MCF 10A (cell line): ENCODE measurements around the gene AGMAT. TPM values are rescaled to one million over a fixed set of nuclear protein-coding genes. Genes with fewer than 3 reads are reported as not detected.

ENCODE experiments used
- BruUV-seq: library from RNA; stranded (reverse); fragments of 400-500 nt; replicated peaks from 2 replicates; lab custom pipeline; 2021; lab: Mats Ljungman, UMichigan
- CTCF ChIA-PET: fragments of 300-600 bp; sonication (Branson Sonifier 250); formaldehyde crosslinking; extraction: SDS; loops from one replicate; lab custom pipeline; 2021; ENCODE audit warnings: antibody characterized with exemption, inconsistent platforms; lab: Yijun Ruan, JAX
- POLR2A ChIA-PET: fragments of 300-600, 350-650 bp; sonication (Branson Sonifier 250); formaldehyde crosslinking; extraction: SDS; loops from one replicate; lab custom pipeline; 2020; ENCODE audit warnings: antibody characterized with exemption, inconsistent platforms; lab: Yijun Ruan, JAX
- DNase-seq: peaks from one replicate; pipeline ENCODE4 v3.0.0-alpha.2; 2018; ENCODE audit not compliant: unreplicated experiment
- H3K27ac Mint-ChIP-seq: one replicate; pipeline ENCODE4 v1.8.0; 2022; ENCODE audit warnings: mild to moderate bottlenecking, low read depth, mixed read lengths; ENCODE audit not compliant: unreplicated experiment
- H3K27me3 Mint-ChIP-seq: one replicate; pipeline ENCODE4 v1.8.0; 2022; ENCODE audit warnings: mixed read lengths; ENCODE audit not compliant: insufficient read depth, unreplicated experiment
- H3K36me3 Mint-ChIP-seq: one replicate; pipeline ENCODE4 v1.8.0; 2022; ENCODE audit warnings: mild to moderate bottlenecking, moderate library complexity, mixed read lengths; ENCODE audit not compliant: insufficient read depth, unreplicated experiment
- H3K4me1 Mint-ChIP-seq: one replicate; pipeline ENCODE4 v1.8.0; 2022; ENCODE audit warnings: mixed read lengths; ENCODE audit not compliant: insufficient read depth, unreplicated experiment
- H3K4me3 Mint-ChIP-seq: one replicate; pipeline ENCODE4 v1.8.0; 2022; ENCODE audit warnings: mild to moderate bottlenecking, moderate library complexity, mixed read lengths; ENCODE audit not compliant: unreplicated experiment
- H3K9me3 Mint-ChIP-seq: one replicate; pipeline ENCODE4 v1.8.0; 2022; ENCODE audit warnings: mixed read lengths; ENCODE audit not compliant: unreplicated experiment
- intact Hi-C: fragments of 100-400 bp; cut with micrococcal nuclease; formaldehyde crosslinking; loops from 2 replicates; pipeline ENCODE4 v1.14.1; 2022
- total RNA-seq: library from RNA; stranded (reverse); gene quantifications from 2 replicates; pipeline ENCODE4 v1.2.3, GENCODE V29; 2022
- TF ChIP-seq, protein P1 (sequence below): fragments of 200-600 bp; IDR thresholded peaks from one replicate; pipeline ENCODE4 v1.8.0; 2022; ENCODE audit warnings: antibody characterized with exemption, mild to moderate bottlenecking; ENCODE audit not compliant: unreplicated experiment

Gene AGMAT
- total RNA-seq, 1 experiment from 2014 or later: not detected

- Mint-ChIP-seq H3K9me3 (no peaks in the 10 kb centered on the region), H3K4me1 (no peaks in the 10 kb centered on the region), H3K36me3 (peaks cover 3% of the 10 kb centered on the region), H3K4me3 (no peak overlapping the region), H3K27ac (no peak overlapping the region), H3K27me3 (no peaks in the 10 kb centered on the region)
- ChIA-PET POLR2A (interaction anchor here (0.6 to 1.2 kb wide), 2 partner anchors 18 to 41 kb away, joined by 3 to 4 read pairs; no protein-coding TSS in a partner anchor), CTCF (no interaction called here)
- no TSS peak for BruUV-seq
- intact Hi-C loops: no loop called here
- DNase-seq: no peak
- TF ChIP-seq, protein P1, sequence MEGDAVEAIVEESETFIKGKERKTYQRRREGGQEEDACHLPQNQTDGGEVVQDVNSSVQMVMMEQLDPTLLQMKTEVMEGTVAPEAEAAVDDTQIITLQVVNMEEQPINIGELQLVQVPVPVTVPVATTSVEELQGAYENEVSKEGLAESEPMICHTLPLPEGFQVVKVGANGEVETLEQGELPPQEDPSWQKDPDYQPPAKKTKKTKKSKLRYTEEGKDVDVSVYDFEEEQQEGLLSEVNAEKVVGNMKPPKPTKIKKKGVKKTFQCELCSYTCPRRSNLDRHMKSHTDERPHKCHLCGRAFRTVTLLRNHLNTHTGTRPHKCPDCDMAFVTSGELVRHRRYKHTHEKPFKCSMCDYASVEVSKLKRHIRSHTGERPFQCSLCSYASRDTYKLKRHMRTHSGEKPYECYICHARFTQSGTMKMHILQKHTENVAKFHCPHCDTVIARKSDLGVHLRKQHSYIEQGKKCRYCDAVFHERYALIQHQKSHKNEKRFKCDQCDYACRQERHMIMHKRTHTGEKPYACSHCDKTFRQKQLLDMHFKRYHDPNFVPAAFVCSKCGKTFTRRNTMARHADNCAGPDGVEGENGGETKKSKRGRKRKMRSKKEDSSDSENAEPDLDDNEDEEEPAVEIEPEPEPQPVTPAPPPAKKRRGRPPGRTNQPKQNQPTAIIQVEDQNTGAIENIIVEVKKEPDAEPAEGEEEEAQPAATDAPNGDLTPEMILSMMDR: no peak
Observed at GRCh38 chr1:15577691-15578090, 7.2 kb downstream of the AGMAT start.

GRCh38 chr1:15575549-15576150 lies 9.2 kb downstream of the AGMAT start:
- Mint-ChIP-seq H3K36me3 (peaks cover 18% of the 10 kb centered on the region), H3K4me1 (no peaks in the 10 kb centered on the region), H3K9me3 (no peaks in the 10 kb centered on the region), H3K27me3 (no peaks in the 10 kb centered on the region), H3K4me3 (no peak overlapping the region), H3K27ac (no peak overlapping the region)
- intact Hi-C loops: no loop called here
- no TSS peak for BruUV-seq
- ChIA-PET POLR2A (interaction anchor here (0.6 kb wide), 1 partner anchor 14 kb away, joined by 3 read pairs; no protein-coding TSS in a partner anchor), CTCF (interaction anchor here (0.6 kb wide), 2 partner anchors 215 to 435 kb away, joined by 3 read pairs; no protein-coding TSS in a partner anchor)
- DNase-seq: no peak
- TF ChIP-seq, protein P1: no peak

- POLR2A ChIA-PET: interaction anchor here (0.6 kb wide), 1 partner anchor 111 kb away, joined by 5 read pairs; no protein-coding TSS in a partner anchor
- H3K4me1 Mint-ChIP-seq: no peaks in the 10 kb centered on the region
- DNase-seq: no peak
- TF ChIP-seq, protein P1: no peak
- H3K27me3 Mint-ChIP-seq: no peaks in the 10 kb centered on the region
- no peak overlapping the region for H3K27ac Mint-ChIP-seq
- intact Hi-C loops: no loop called here
- H3K4me3 Mint-ChIP-seq: no peak overlapping the region
- BruUV-seq: no TSS peak
- CTCF ChIA-PET: no interaction called here
- peaks cover 27% of the 10 kb centered on the region for H3K36me3 Mint-ChIP-seq
- H3K9me3 Mint-ChIP-seq: no peaks in the 10 kb centered on the region
Observed at GRCh38 chr1:15574741-15575140, 10.1 kb downstream of the AGMAT start.

GRCh38 chr1:15573477-15573876 lies 11.4 kb downstream of the AGMAT start:
- Mint-ChIP-seq H3K4me3 (no peak overlapping the region), H3K36me3 (peaks cover 40% of the 10 kb centered on the region), H3K4me1 (no peaks in the 10 kb centered on the region), H3K27ac (no peak overlapping the region), H3K9me3 (no peaks in the 10 kb centered on the region), H3K27me3 (no peaks in the 10 kb centered on the region)
- intact Hi-C loops: no loop called here
- no TSS peak for BruUV-seq
- no peak for DNase-seq
- CTCF ChIA-PET: interaction anchor here (0.9 kb wide), 1 partner anchor 34 kb away, joined by 3 read pairs; no protein-coding TSS in a partner anchor
- TF ChIP-seq, protein P1: no peak
- POLR2A ChIA-PET: no interaction called here
